ENCODE results near the gene ZNF746. TPM values are rescaled to one million over a fixed set of nuclear protein-coding genes. Genes with fewer than 3 reads are reported as not detected.

Gene ZNF746
- total and polyA plus RNA-seq, 2 donors: 9.4 to 15.2 TPM

DNA sequence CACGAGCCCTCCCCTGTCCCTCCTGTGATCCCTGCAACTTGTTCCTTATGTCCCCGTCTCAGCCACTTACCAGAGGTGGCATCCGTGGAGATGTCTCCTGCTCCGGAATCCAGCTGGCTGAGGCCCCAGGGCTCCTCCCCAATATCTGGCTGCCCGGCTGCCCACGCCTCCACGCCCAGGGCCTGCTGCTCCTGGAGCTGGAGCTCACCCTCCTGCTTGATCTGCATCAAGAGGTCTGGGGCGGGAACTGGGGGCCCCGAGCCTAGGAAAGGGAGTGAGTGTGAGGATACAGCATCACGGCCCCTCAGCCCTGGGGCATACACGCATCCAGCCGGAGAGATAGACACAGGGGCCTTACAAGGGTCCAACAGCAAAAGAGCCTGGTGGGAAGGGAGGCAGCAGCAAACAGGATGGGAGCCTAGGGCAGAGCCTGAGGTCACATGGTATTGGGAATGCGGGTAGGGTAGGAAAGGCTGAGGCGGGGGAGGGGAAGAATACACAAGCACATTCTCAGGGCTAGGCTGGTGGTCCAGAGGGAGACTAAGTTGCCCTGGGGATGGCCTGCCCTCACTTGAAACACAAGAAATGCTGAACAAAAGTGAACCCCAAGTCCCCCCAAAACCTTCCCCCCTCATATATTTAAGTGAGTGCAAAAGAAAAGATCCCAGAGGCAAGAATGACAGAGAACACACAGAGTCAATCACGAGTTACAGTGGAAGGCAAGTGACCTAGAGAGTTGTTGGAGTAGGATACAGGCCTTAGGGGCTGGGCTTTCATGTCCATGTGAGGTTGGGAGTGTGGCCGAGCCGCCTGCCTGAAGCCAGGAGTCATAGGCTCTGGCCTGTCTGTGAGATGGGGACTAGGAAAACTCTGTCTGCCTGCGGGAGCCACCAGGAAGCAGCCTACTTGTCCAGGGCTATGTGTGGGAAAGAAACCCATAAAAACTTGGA is 19.8 kb downstream of the ZNF746 start:
- DNase-seq (ENCODE audit: low read depth in 6 of 9, low spot score in 9 of 9): no peak
- Histone ChIP-seq H3K27ac (ENCODE audit: low read depth in 1 of 2, low read length in 1 of 2) (no peak overlapping the region), H3K27me3 (ENCODE audit: control insufficient read depth in 2 of 2, insufficient read depth in 1 of 2, low read length in 1 of 2) (no peaks in the 10 kb centered on the region), H3K9me3 (ENCODE audit: control insufficient read depth in 2 of 2, insufficient read depth in 1 of 2, low read length in 1 of 2) (no peaks in the 10 kb centered on the region), H3K4me3 (ENCODE audit: low read length in 2 of 2) (no peak overlapping the region), H3K36me3 (ENCODE audit: control insufficient read depth in 2 of 2, insufficient read depth in 2 of 2, low read length in 1 of 2) (peaks cover 57 to 58% of the 10 kb centered on the region in 2 donors), H3K4me1 (ENCODE audit: control insufficient read depth in 2 of 2, insufficient read depth in 2 of 2, low read length in 2 of 2) (no peaks in the 10 kb centered on the region)
- whole genome bisulfite sequencing: 97% methylated on average over 18 of the region's 18 CpGs

DNA sequence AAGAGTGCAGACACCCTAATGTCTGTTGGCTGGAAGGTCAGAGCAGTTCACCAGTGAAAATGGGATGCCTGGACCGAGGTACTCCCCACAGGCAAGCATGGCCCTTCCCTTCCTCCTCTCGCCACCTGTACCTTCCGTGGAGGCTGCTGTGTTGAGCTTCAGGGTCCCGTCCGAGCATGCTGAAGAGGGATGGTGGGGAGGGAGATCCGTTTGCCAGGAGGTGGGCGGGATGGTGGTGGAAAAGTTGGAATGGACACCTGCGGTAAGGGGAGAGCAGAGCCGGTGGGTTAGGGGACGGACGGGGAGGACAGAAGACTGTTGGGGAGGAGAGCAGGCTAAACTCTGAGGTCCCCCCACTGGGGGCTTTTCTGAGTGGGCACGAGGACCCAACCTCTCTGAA is 20.8 kb downstream of the ZNF746 start:
- no peak for DNase-seq (ENCODE audit: low read depth in 6 of 9, low spot score in 9 of 9)
- H3K36me3 ChIP-seq (ENCODE audit: control insufficient read depth in 2 of 2, insufficient read depth in 2 of 2, low read length in 1 of 2): peaks cover 61 to 63% of the 10 kb centered on the region in 2 donors

GRCh38 chr7:149475121-149476045 is 22.2 kb downstream of the ZNF746 start:
- H3K9me3 ChIP-seq (ENCODE audit: control insufficient read depth in 2 of 2, insufficient read depth in 1 of 2, low read length in 1 of 2): no peaks in the 10 kb centered on the region
- peaks cover 66 to 71% of the 10 kb centered on the region in 2 donors for H3K36me3 ChIP-seq (ENCODE audit: control insufficient read depth in 2 of 2, insufficient read depth in 2 of 2, low read length in 1 of 2)
- H3K4me1 ChIP-seq (ENCODE audit: control insufficient read depth in 2 of 2, insufficient read depth in 2 of 2, low read length in 2 of 2): no peaks in the 10 kb centered on the region
- DNase-seq (ENCODE audit: low read depth in 6 of 9, low spot score in 9 of 9): no peak
- WGBS: 98% methylated on average over 21 of the region's 21 CpGs
- no peak overlapping the region for H3K4me3 ChIP-seq (ENCODE audit: low read length in 2 of 2)
- H3K27ac ChIP-seq (ENCODE audit: low read depth in 1 of 2, low read length in 1 of 2): no peak overlapping the region
- H3K27me3 ChIP-seq (ENCODE audit: control insufficient read depth in 2 of 2, insufficient read depth in 1 of 2, low read length in 1 of 2): no peaks in the 10 kb centered on the region

More for the DNA sequence above, 20.8 kb downstream of the ZNF746 start:
- Histone ChIP-seq H3K4me1 (ENCODE audit: control insufficient read depth in 2 of 2, insufficient read depth in 2 of 2, low read length in 2 of 2) (no peaks in the 10 kb centered on the region), H3K9me3 (ENCODE audit: control insufficient read depth in 2 of 2, insufficient read depth in 1 of 2, low read length in 1 of 2) (no peaks in the 10 kb centered on the region), H3K27me3 (ENCODE audit: control insufficient read depth in 2 of 2, insufficient read depth in 1 of 2, low read length in 1 of 2) (no peaks in the 10 kb centered on the region), H3K27ac (ENCODE audit: low read depth in 1 of 2, low read length in 1 of 2) (no peak overlapping the region), H3K4me3 (ENCODE audit: low read length in 2 of 2) (no peak overlapping the region)
- 97% methylated on average over 12 of the region's 12 CpGs for WGBS

GRCh38 chr7:149474309-149475120 is 23.1 kb downstream of the ZNF746 start:
- DNase-seq (ENCODE audit: low read depth in 6 of 9, low spot score in 9 of 9): no peak
- Histone ChIP-seq H3K27ac (ENCODE audit: low read depth in 1 of 2, low read length in 1 of 2) (no peak overlapping the region), H3K4me1 (ENCODE audit: control insufficient read depth in 2 of 2, insufficient read depth in 2 of 2, low read length in 2 of 2) (no peaks in the 10 kb centered on the region), H3K4me3 (ENCODE audit: low read length in 2 of 2) (no peak overlapping the region), H3K9me3 (ENCODE audit: control insufficient read depth in 2 of 2, insufficient read depth in 1 of 2, low read length in 1 of 2) (no peaks in the 10 kb centered on the region), H3K36me3 (ENCODE audit: control insufficient read depth in 2 of 2, insufficient read depth in 2 of 2, low read length in 1 of 2) (peaks cover 66 to 67% of the 10 kb centered on the region in 2 donors), H3K27me3 (ENCODE audit: control insufficient read depth in 2 of 2, insufficient read depth in 1 of 2, low read length in 1 of 2) (no peaks in the 10 kb centered on the region)
- 98% methylated on average over 77 of the region's 77 CpGs for WGBS

- H3K4me3 ChIP-seq (ENCODE audit: low read length in 2 of 2): no peak overlapping the region
- WGBS: 98% methylated on average over 6 of the region's 6 CpGs
- no peak overlapping the region for H3K27ac ChIP-seq (ENCODE audit: low read depth in 1 of 2, low read length in 1 of 2)
- H3K36me3 ChIP-seq (ENCODE audit: control insufficient read depth in 2 of 2, insufficient read depth in 2 of 2, low read length in 1 of 2): peaks cover 64 to 65% of the 10 kb centered on the region in 2 donors
- H3K27me3 ChIP-seq (ENCODE audit: control insufficient read depth in 2 of 2, insufficient read depth in 1 of 2, low read length in 1 of 2): no peaks in the 10 kb centered on the region
- no peaks in the 10 kb centered on the region for H3K4me1 ChIP-seq (ENCODE audit: control insufficient read depth in 2 of 2, insufficient read depth in 2 of 2, low read length in 2 of 2)
- H3K9me3 ChIP-seq (ENCODE audit: control insufficient read depth in 2 of 2, insufficient read depth in 1 of 2, low read length in 1 of 2): no peaks in the 10 kb centered on the region
- no peak for DNase-seq (ENCODE audit: low read depth in 6 of 9, low spot score in 9 of 9)
Observed at GRCh38 chr7:149473251-149473650, 24.4 kb downstream of the ZNF746 start.

DNA sequence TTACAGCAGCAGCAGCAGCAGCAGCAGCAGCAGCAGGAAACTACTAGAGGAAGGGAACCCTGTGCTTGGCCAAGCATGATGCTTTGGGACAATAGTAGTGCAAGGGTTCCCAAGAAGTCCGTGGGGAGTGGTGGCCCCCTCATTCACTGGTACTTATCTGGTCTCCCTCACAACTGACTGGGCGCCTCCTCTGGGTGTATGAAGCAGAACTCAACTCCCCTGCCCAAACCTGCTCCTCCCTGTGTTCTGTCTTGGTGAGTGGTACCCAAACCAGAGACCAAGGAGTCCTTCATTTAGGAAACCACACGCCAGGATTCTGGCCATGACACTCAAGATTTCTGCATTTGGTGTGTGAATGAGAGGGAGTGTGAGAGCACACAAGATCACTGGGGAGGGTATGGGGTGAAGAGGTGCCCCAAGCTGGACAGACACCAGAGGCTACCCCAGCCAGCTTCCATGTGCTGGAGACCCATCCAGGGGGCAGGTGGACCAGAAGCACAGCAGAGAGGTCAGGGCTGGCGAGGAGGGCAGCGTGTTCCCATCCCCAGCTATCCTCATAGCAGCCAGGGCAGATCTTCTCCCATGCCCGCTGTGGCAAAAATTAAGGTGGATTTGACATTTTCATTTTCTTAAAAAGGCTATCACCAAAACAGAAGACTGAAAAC is 26.2 kb downstream of the ZNF746 start:
- Histone ChIP-seq H3K36me3 (ENCODE audit: control insufficient read depth in 2 of 2, insufficient read depth in 2 of 2, low read length in 1 of 2) (peaks cover 47 to 49% of the 10 kb centered on the region in 2 donors), H3K4me3 (ENCODE audit: low read length in 2 of 2) (no peak overlapping the region), H3K9me3 (ENCODE audit: control insufficient read depth in 2 of 2, insufficient read depth in 1 of 2, low read length in 1 of 2) (no peaks in the 10 kb centered on the region), H3K4me1 (ENCODE audit: control insufficient read depth in 2 of 2, insufficient read depth in 2 of 2, low read length in 2 of 2) (no peaks in the 10 kb centered on the region), H3K27ac (ENCODE audit: low read depth in 1 of 2, low read length in 1 of 2) (no peak overlapping the region), H3K27me3 (ENCODE audit: control insufficient read depth in 2 of 2, insufficient read depth in 1 of 2, low read length in 1 of 2) (no peaks in the 10 kb centered on the region)
- no peak for DNase-seq (ENCODE audit: low read depth in 6 of 9, low spot score in 9 of 9)
- WGBS: over 99% methylated on average over 6 of the region's 6 CpGs

- no peak for DNase-seq (ENCODE audit: low read depth in 6 of 9, low spot score in 9 of 9)
- Histone ChIP-seq H3K4me3 (ENCODE audit: low read length in 2 of 2) (no peak overlapping the region), H3K27me3 (ENCODE audit: control insufficient read depth in 2 of 2, insufficient read depth in 1 of 2, low read length in 1 of 2) (peaks cover 0 to 4% of the 10 kb centered on the region in 2 donors), H3K4me1 (ENCODE audit: control insufficient read depth in 2 of 2, insufficient read depth in 2 of 2, low read length in 2 of 2) (no peaks in the 10 kb centered on the region), H3K36me3 (ENCODE audit: control insufficient read depth in 2 of 2, insufficient read depth in 2 of 2, low read length in 1 of 2) (peaks cover 33 to 34% of the 10 kb centered on the region in 2 donors), H3K27ac (ENCODE audit: low read depth in 1 of 2, low read length in 1 of 2) (no peak overlapping the region), H3K9me3 (ENCODE audit: control insufficient read depth in 2 of 2, insufficient read depth in 1 of 2, low read length in 1 of 2) (no peaks in the 10 kb centered on the region)
- WGBS: 98% methylated on average over 8 of the region's 8 CpGs
Observed at GRCh38 chr7:149469806-149470205, 27.8 kb downstream of the ZNF746 start.

DNA sequence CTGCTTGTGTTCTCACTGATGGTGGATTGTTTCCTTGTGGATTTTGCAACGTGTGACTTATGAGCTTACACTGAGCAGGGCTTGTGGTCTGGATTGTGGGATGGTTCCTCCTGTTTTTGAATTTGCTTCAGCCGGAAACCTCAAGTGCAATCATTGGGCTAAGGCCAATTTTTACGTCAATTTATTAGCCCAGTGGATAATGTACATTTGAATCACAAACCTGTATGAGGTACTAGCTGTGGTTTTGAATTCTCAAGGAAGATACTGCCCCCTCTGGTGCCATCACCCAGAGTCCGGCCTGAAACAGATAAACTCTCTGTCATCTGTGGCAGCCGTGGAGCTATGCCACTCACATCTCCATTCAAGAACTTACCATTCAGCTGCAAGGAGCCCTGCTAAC is 29.4 kb downstream of the ZNF746 start:
- Histone ChIP-seq H3K4me3 (ENCODE audit: low read length in 2 of 2) (no peak overlapping the region), H3K36me3 (ENCODE audit: control insufficient read depth in 2 of 2, insufficient read depth in 2 of 2, low read length in 1 of 2) (peaks cover 18% of the 10 kb centered on the region in 2 donors), H3K9me3 (ENCODE audit: control insufficient read depth in 2 of 2, insufficient read depth in 1 of 2, low read length in 1 of 2) (no peaks in the 10 kb centered on the region), H3K27ac (ENCODE audit: low read depth in 1 of 2, low read length in 1 of 2) (no peak overlapping the region), H3K4me1 (ENCODE audit: control insufficient read depth in 2 of 2, insufficient read depth in 2 of 2, low read length in 2 of 2) (no peaks in the 10 kb centered on the region), H3K27me3 (ENCODE audit: control insufficient read depth in 2 of 2, insufficient read depth in 1 of 2, low read length in 1 of 2) (peaks cover 0 to 8% of the 10 kb centered on the region in 2 donors)
- 94% methylated on average over 5 of the region's 5 CpGs for WGBS
- no peak for DNase-seq (ENCODE audit: low read depth in 6 of 9, low spot score in 9 of 9)

Data from thymus (tissue), 11 donors.